ENCODE results near the gene PRKCA.

The PRKCA gene

GRCh38 chr17:66540131-66540781 lies 237.8 kb downstream of the PRKCA start:
- DNase-seq (ENCODE audit: low read depth in 2 of 3, low spot score in 2 of 3) = no peak

DNA sequence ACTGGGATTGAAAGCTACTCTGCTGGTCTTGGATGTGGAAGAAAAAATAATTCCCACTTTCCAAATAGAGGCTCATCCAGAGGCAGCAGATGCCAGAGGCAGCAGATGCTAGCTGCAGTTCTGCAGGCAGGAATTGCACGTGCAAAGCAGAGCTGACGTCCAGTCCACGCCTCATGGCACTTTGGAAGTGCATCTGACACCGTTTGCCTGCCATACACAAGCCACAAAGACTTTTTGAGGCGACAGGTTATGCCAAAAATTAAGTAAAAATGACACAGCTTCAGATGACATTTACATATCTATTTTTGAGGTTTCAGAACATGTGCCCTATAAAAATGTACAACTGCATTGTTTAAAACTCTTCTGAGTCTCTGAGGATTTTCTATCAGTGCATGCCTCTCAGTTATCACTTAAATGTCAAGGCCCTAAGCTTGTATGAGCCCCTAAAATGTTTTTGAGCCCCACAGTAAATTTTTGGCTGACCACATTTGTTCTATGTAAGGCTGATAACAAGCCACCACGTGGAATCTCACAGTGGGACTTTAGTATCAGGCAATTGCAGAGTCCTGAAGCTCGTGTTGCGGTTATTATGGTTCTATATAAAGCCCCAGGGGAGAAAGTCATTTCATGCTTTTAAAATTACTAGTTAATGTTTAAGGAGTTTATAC lies 239.2 kb downstream of the PRKCA start:
- no peak for DNase-seq (ENCODE audit: low read depth in 2 of 3, low spot score in 2 of 3)

GRCh38 chr17:66542129-66542966 lies 239.9 kb downstream of the PRKCA start:
- no peak for DNase-seq (ENCODE audit: low read depth in 2 of 3, low spot score in 2 of 3)

GRCh38 chr17:66542967-66543520 lies 240.6 kb downstream of the PRKCA start:
- no peak for DNase-seq (ENCODE audit: low read depth in 2 of 3, low spot score in 2 of 3)

- no peak for DNase-seq (ENCODE audit: low read depth in 2 of 3, low spot score in 2 of 3)
These were observed 241.1 kb downstream of the PRKCA start for GRCh38 chr17:66543526-66543925.

GRCh38 chr17:66545918-66546317 lies 243.5 kb downstream of the PRKCA start:
- no peak for DNase-seq (ENCODE audit: low read depth in 2 of 3, low spot score in 2 of 3)

DNA sequence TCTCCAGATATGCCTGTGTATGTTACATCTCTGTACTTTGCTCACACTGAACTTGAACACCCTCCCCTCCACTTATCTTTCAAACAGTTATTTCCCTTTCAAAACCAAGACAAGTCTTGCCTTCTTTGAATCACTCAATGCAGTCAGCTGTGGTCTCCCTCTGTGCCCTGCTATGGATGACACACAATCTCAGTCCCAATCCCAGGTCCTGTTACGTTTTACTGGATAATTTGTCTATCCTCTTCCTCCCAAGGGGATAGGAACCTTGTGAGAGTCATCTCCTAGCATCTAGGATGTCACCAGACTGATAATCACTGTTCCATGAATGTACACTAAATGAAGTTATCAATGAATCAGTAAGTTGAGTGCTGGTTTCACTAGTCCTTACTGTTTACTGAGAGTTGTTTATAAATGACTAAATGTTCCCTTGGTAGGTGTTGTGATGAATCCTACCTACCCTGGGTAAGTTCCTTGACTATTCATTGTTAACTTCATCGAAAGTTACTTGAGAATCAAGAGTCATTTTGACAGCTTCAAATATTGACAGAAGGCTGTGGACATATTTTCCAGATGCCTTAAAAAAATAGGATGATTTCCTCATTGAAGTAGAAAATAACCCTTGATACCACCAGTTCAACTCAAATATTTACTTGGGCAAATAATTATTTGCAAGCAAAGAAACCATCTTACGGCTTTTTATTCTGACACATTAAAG lies 244.9 kb downstream of the PRKCA start:
- no peak for DNase-seq (ENCODE audit: low read depth in 2 of 3, low spot score in 2 of 3)

DNA sequence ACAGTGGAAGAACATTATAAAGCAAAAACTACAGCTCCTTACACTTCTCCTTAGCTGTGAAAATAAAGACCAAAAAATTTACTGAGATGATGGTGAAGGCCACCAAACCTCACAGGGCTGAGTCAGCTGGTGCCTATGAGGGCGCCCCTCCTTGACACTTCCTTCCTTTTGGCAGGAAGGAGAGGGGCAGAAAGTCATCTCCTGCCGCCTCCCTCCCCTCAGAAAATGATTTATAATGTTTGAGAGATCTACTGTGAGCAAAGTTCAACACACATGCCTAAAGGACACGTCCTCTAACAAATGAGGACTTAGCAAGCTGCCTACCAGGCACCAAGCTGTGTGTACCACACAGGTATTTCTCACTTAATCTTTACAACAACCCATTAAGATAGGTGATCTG lies 245.7 kb downstream of the PRKCA start:
- DNase-seq (ENCODE audit: low read depth in 2 of 3, low spot score in 2 of 3) = no peak

GRCh38 chr17:66548659-66549310 lies 246.4 kb downstream of the PRKCA start:
- DNase-seq (ENCODE audit: low read depth in 2 of 3, low spot score in 2 of 3) = no peak

- no peak for DNase-seq (ENCODE audit: low read depth in 2 of 3, low spot score in 2 of 3)
These were observed 246.9 kb downstream of the PRKCA start for GRCh38 chr17:66549311-66549704.

GRCh38 chr17:66549731-66550207 lies 247.4 kb downstream of the PRKCA start:
- DNase-seq (ENCODE audit: low read depth in 2 of 3, low spot score in 2 of 3) = no peak

DNA sequence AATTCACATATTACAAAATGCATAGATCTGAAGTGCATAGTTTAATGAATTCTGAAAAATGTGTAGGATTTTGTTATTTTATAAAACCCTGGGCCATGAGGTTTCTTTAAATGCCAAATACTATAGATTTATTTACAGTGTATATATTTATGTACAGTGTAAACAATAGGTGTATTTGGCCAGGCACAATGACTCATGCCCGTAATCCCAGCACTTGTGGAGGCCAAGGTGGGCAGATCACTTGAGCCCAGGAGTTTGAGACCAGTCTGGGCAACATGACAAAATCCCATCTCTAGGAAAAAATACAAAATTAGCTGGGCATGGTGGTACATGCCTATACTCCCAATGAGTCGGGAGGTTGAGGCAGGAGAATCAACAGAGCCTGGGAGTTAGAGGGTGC lies 249.4 kb downstream of the PRKCA start:
- no peak for DNase-seq (ENCODE audit: low read depth in 2 of 3, low spot score in 2 of 3)

DNA sequence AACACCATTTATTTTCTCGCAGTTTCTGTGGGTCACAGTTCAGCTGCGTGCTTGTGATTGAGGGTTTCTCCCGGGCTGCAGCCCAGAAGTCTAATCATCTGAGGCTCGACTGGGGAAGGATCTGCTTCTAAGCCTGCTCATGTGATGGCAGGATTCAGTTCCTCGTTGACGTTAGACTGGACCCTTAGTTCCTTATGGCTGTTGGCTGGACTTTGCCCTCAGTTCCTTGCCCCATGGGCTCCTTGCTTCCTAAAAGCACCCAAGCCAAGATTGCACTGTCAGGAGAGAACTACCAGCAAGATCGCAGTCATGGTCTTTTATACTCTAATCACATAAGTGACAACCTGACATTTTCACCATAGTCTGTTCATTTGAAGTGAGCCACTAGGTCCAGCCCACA lies 250.0 kb downstream of the PRKCA start:
- no peak for DNase-seq (ENCODE audit: low read depth in 2 of 3, low spot score in 2 of 3)

- DNase-seq (ENCODE audit: low read depth in 2 of 3, low spot score in 2 of 3) = no peak
These were observed 253.2 kb downstream of the PRKCA start for GRCh38 chr17:66555605-66556004.

DNA sequence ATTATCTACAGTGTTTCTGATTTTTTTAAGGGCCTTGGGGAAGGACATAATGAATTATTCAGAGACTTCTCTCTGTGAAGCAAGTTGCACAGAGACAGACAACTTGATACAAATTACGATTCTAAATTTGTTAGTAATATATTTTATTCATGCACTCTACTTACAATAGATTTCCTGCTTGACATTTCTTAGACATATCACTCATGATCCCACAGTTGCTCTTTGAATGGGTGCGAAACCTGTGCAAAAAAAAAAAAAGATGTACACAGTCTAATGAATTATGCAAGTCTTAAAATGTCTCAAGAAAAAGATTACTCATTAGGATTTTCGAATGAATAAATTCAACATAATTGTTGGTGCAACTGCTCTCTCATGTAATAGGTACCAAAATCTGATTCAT lies 254.8 kb downstream of the PRKCA start:
- DNase-seq (ENCODE audit: low read depth in 2 of 3, low spot score in 2 of 3) = no peak

- no peak for DNase-seq (ENCODE audit: low read depth in 2 of 3, low spot score in 2 of 3)
These were observed 255.5 kb downstream of the PRKCA start for GRCh38 chr17:66557886-66558285.

DNA sequence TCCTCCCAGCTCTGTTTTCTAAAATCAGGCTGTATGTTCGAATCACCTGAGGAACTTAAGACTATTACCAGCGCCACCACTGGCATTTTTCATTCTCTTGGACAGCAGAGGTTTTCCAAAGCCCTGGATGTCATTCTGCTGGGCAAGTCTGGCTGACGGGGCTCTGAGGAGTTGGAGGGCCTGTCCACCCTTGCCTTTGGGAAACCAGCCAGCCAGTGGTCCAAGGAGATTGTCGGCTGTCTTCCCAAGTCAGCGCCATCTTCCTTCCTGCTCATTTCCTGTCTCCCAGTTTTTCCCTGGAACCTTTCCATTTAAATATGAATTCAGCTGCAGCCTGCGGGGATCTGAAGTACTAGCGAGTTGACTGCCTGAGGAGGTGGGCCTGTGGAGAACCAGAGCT lies 258.3 kb downstream of the PRKCA start:
- no peak for DNase-seq (ENCODE audit: low read depth in 2 of 3, low spot score in 2 of 3)

DNA sequence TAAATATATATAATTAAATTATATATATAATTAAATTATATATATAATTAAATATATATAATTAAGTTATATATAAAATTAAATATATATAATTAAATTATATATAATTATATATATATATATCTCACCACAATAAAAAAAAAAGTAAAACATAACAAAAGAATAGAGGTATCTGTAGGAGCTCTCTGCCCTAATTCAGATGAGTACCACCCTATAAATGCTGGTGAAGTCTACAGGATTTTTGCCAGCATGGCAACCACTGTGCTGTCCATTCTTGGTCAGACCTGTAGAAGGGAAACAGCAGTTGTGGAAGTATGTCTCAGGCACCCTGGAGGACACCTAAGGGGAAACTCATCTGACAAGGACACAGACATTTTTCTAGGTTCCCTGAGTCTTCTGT lies 259.7 kb downstream of the PRKCA start:
- no peak for DNase-seq (ENCODE audit: low read depth in 2 of 3, low spot score in 2 of 3)

DNA sequence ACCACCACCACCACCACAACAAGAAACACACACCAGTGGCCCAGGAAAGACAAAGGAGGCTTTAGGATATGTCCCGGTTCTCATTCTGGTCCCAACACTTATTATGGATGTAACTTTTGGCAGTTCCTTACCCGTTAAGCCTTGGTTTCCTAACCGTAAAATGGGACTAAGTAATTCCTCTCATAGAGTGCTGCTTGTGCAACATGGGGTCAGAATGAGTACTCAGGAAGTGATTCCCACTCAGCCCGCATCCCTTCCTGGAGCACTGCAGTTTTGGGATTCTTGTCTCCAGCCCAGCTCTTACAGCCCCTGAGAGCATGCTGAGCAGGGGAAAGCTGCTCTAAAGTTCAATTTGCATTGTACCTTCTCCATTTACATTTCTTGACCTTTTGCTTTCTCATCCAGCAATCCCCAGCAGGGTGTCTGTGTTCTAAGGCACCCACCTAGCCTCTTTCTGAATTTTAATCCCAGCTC lies 262.6 kb downstream of the PRKCA start:
- DNase-seq (ENCODE audit: low read depth in 2 of 3, low spot score in 2 of 3) = no peak

All from activated CD8-positive, alpha-beta memory T cell treated with anti-CD3 and anti-CD28 coated beads for 48 hours (primary cell).